GM21528 (cell line): ENCODE results near the gene CLCF1.

Experiments
- ATAC-seq: cut with Tn5 transposase; IDR thresholded peaks from one replicate; pipeline ENCODE4 v1.9.1; 2021; ENCODE audit warnings: mild to moderate bottlenecking, moderate library complexity; ENCODE audit not compliant: unreplicated experiment, low FRiP score

Gene CLCF1

GRCh38 chr11:67376063-67376820, 2.8 kb upstream of the CLCF1 start:
- no peak for ATAC-seq

- ATAC-seq = no peak
Observed at GRCh38 chr11:67375320-67376055, 2.1 kb upstream of the CLCF1 start.

GRCh38 chr11:67374571-67375281, 1.3 kb upstream of the CLCF1 start:
- no peak for ATAC-seq

GRCh38 chr11:67373648-67374570, 511 bp upstream of the CLCF1 start:
- ATAC-seq = no peak

- ATAC-seq = no peak
Observed at GRCh38 chr11:67372321-67372992, 941 bp downstream of the CLCF1 start.

- no peak for ATAC-seq
Observed at GRCh38 chr11:67371911-67372320, 1.5 kb downstream of the CLCF1 start.

GRCh38 chr11:67371189-67371910, 2.0 kb downstream of the CLCF1 start:
- no peak for ATAC-seq

- no peak for ATAC-seq
Observed at GRCh38 chr11:67370351-67371076, 2.9 kb downstream of the CLCF1 start.

GRCh38 chr11:67369801-67370284, 3.6 kb downstream of the CLCF1 start:
- no peak for ATAC-seq

- no peak for ATAC-seq
Observed at GRCh38 chr11:67369275-67369674, 4.1 kb downstream of the CLCF1 start.

GRCh38 chr11:67368621-67369020, 4.8 kb downstream of the CLCF1 start:
- ATAC-seq = no peak

- ATAC-seq = no peak
Observed at GRCh38 chr11:67367761-67368227, 5.6 kb downstream of the CLCF1 start.

GRCh38 chr11:67366961-67367760, 6.2 kb downstream of the CLCF1 start:
- no peak for ATAC-seq

- ATAC-seq = no peak
Observed at GRCh38 chr11:67366546-67366945, 6.9 kb downstream of the CLCF1 start.

GRCh38 chr11:67365736-67366444, 7.5 kb downstream of the CLCF1 start:
- no peak for ATAC-seq

- no peak for ATAC-seq
Observed at GRCh38 chr11:67364783-67365722, 8.3 kb downstream of the CLCF1 start.
